SK-N-SH (cell line): ENCODE data around the gene HTR3E. TPM values are rescaled to one million over a fixed set of nuclear protein-coding genes. Genes with fewer than 3 reads are reported as not detected.

ENCODE experiments used
- CTCF ChIA-PET: fragments of 300-600, 350-600 bp; formaldehyde crosslinking; extraction: SDS; loops from one replicate; lab custom pipeline; 2021; lab: Yijun Ruan, JAX
- POLR2A ChIA-PET: fragments of 350-600 bp; sonication (Branson Sonifier 250); formaldehyde crosslinking; extraction: SDS; loops from one replicate; lab custom pipeline; 2020; ENCODE audit warnings: antibody characterized with exemption, inconsistent platforms; lab: Yijun Ruan, JAX
- DNase-seq: peaks from one replicate; pipeline ENCODE4 v3.0.0; 2012
- H2AFZ ChIP-seq: fragments of 200-600 bp; sonication (generic); 2 replicates; pipeline ENCODE4 v1.8.1; 2016; ENCODE audit warnings: antibody characterized with exemption, mild to moderate bottlenecking, low read depth
- H3F3A ChIP-seq: fragments of 200-600 bp; sonication (generic); replicated peaks from 2 replicates; pipeline ENCODE3; 2016; ENCODE audit warnings: antibody characterized with exemption, mild to moderate bottlenecking; ENCODE audit not compliant: insufficient read depth
- H3K27ac ChIP-seq, 2 experiments: fragments of 200-500 bp in 1 of 2; fragments of 200-600 bp in 1 of 2; sonication (Bioruptor generic) in 1 of 2; sonication (generic), shearing (Covaris generic) in 1 of 2; 2 replicates each; pipeline versions ENCODE4 v1.5.1 to v1.6.1; 2014 to 2016; ENCODE audit warnings: low read depth in 2 of 2, inconsistent platforms in 1 of 2, low read length in 1 of 2, mild to moderate bottlenecking in 1 of 2, mixed read lengths in 1 of 2
- H3K27me3 ChIP-seq: fragments of 200-600 bp; sonication (generic), shearing (Covaris generic); 2 replicates; pipeline ENCODE4 v1.6.1; 2016; ENCODE audit warnings: mixed run types; ENCODE audit not compliant: insufficient read depth
- H3K36me3 ChIP-seq, 2 experiments: fragments of 200-500 bp in 1 of 2; fragments of 200-600 bp in 1 of 2; sonication (Bioruptor generic) in 1 of 2; sonication (generic) in 1 of 2; replicated peaks in 1 of 2; 2 replicates each; pipeline versions ENCODE3 to v1.5.1; 2014 to 2016; ENCODE audit warnings: low read length in 1 of 2, mild to moderate bottlenecking in 1 of 2; ENCODE audit not compliant: insufficient read depth in 2 of 2, control insufficient read depth in 1 of 2
- H3K4me1 ChIP-seq, 2 experiments: fragments of 200-500 bp in 1 of 2; fragments of 200-600 bp in 1 of 2; sonication (Bioruptor generic) in 1 of 2; sonication (generic), shearing (Covaris generic) in 1 of 2; 2 replicates each; pipeline versions ENCODE4 v1.5.1 to v1.6.1; 2014 to 2016; ENCODE audit warnings: low read depth in 1 of 2, low read length in 1 of 2, mixed run types in 1 of 2; ENCODE audit not compliant: insufficient read depth in 2 of 2, control insufficient read depth in 1 of 2
- H3K4me2 ChIP-seq: fragments of 200-600 bp; sonication (generic), shearing (Covaris generic); 2 replicates; pipeline ENCODE4 v1.6.1; 2017; ENCODE audit warnings: mixed run types
- H3K4me3 ChIP-seq, 2 experiments: fragments of 200-500 bp in 1 of 2; fragments of 200-600 bp in 1 of 2; sonication (Bioruptor generic) in 1 of 2; sonication (generic), shearing (Covaris generic) in 1 of 2; 2 replicates each; pipeline versions ENCODE4 v1.5.1 to v1.8.1; 2014 to 2016; ENCODE audit warnings: low read depth in 2 of 2, inconsistent platforms in 1 of 2, low read length in 1 of 2, mild to moderate bottlenecking in 1 of 2, mixed read lengths in 1 of 2, moderate library complexity in 1 of 2
- H3K79me2 ChIP-seq: fragments of 200-600 bp; sonication (generic); 2 replicates; pipeline ENCODE4 v1.8.1; 2017; ENCODE audit warnings: mild to moderate bottlenecking; ENCODE audit not compliant: insufficient read depth
- H3K9ac ChIP-seq: fragments of 200-600 bp; sonication (generic); 2 replicates; pipeline ENCODE4 v1.6.1; 2017; ENCODE audit warnings: mixed run types
- H3K9me2 ChIP-seq: fragments of 200-600 bp; sonication (generic); 2 replicates; pipeline ENCODE4 v1.6.1; 2017; ENCODE audit warnings: mixed run types
- H3K9me3 ChIP-seq: fragments of 200-600 bp; sonication (generic); 2 replicates; pipeline ENCODE4 v1.6.1; 2017; ENCODE audit warnings: mixed run types, mild to moderate bottlenecking, moderate library complexity
- H4K20me1 ChIP-seq: fragments of 200-600 bp; sonication (generic); 2 replicates; pipeline ENCODE4 v1.6.1; 2017; ENCODE audit warnings: mild to moderate bottlenecking, mixed run types; ENCODE audit not compliant: insufficient read depth
- CHD2 ChIP-seq: fragments of 150-350 bp; IDR thresholded peaks from 2 replicates; pipeline ENCODE4 v1.6.1; 2018; ENCODE audit warnings: low read length; ENCODE audit not compliant: partially characterized antibody
- FOXJ3 ChIP-seq: sonication (generic); formaldehyde crosslinking; IDR thresholded peaks from 2 replicates; pipeline ENCODE4 v1.5.1; 2020; ENCODE audit warnings: mild to moderate bottlenecking, missing genetic modification reagents
- FOXM1 ChIP-seq: IDR thresholded peaks from 2 replicates; pipeline ENCODE4 v1.4.0; 2012; ENCODE audit warnings: low read depth, mild to moderate bottlenecking
- GABPA ChIP-seq: IDR thresholded peaks from 2 replicates; pipeline ENCODE4 v1.4.0; 2012; ENCODE audit warnings: low read depth, mild to moderate bottlenecking
- GATA2 ChIP-seq: sonication (generic); formaldehyde crosslinking; IDR thresholded peaks from 2 replicates; pipeline ENCODE4 v1.5.0; 2020; ENCODE audit warnings: mild to moderate bottlenecking, missing genetic modification reagents
- MAX ChIP-seq: IDR thresholded peaks from 2 replicates; pipeline ENCODE4 v1.4.0; 2012; ENCODE audit warnings: low read depth
- NFIC ChIP-seq: IDR thresholded peaks from 2 replicates; pipeline ENCODE4 v1.4.0; 2012; ENCODE audit warnings: borderline replicate concordance
- NRF1 ChIP-seq: IDR thresholded peaks from 2 replicates; pipeline ENCODE4 v1.6.1; 2012; ENCODE audit warnings: low read depth, mild to moderate bottlenecking, low read length
- PBX3 ChIP-seq: IDR thresholded peaks from 2 replicates; pipeline ENCODE4; 2012
- POLR2AphosphoS5 ChIP-seq: IDR thresholded peaks from 2 replicates; pipeline ENCODE4 v1.6.1; 2012; ENCODE audit warnings: low read depth, low read length
- RAD21 ChIP-seq: IDR thresholded peaks from 2 replicates; pipeline ENCODE4 v1.6.1; 2012; ENCODE audit warnings: mild to moderate bottlenecking, low read length
- RFX5 ChIP-seq: IDR thresholded peaks from 2 replicates; pipeline ENCODE4 v1.6.1; 2012; ENCODE audit warnings: mild to moderate bottlenecking, improper control_type of control experiment, low read length
- RXRA ChIP-seq: IDR thresholded peaks from 2 replicates; pipeline ENCODE4 v1.4.0; 2012; ENCODE audit warnings: low read depth, mild to moderate bottlenecking, borderline replicate concordance
- SIN3A ChIP-seq: IDR thresholded peaks from 2 replicates; pipeline ENCODE4 v1.6.1; 2012; ENCODE audit warnings: low read depth, mild to moderate bottlenecking, low read length, moderate library complexity, borderline replicate concordance
- SMC3 ChIP-seq: IDR thresholded peaks from 2 replicates; pipeline ENCODE4 v1.6.1; 2012; ENCODE audit warnings: low read depth, low read length, improper control_type of control experiment
- TAF1 ChIP-seq: IDR thresholded peaks from 2 replicates; pipeline ENCODE4 v1.6.1; 2012; ENCODE audit warnings: low read depth, mild to moderate bottlenecking, low read length, moderate library complexity, borderline replicate concordance
- TCF12 ChIP-seq: IDR thresholded peaks from 2 replicates; pipeline ENCODE4 v1.4.0; 2012
- WGBS: methylation state at CpG from one replicate; pipeline ENCODE4 v1.1.6; 2017; ENCODE audit warnings: low lambda C conversion rate; 5-methylcytosine and 5-hydroxymethylcytosine counted together
- polyA plus RNA-seq, 3 experiments: library from polyadenylated mRNA; depleted of rRNA; stranded (reverse); fragments of >200 nt; gene quantifications; 2 replicates each; pipeline ENCODE4 v1.2.3, GENCODE V29; 2012
- TF ChIP-seq, protein P1 (sequence below): fragments of 200-600 bp; sonication (generic); IDR thresholded peaks from 2 replicates; pipeline ENCODE4 v1.6.1; 2017; ENCODE audit warnings: antibody characterized with exemption, mild to moderate bottlenecking, moderate library complexity

Gene HTR3E
- polyA plus RNA-seq, 1 of the 3 experiments (the other 2 are of a cell fraction), result not detected

DNA sequence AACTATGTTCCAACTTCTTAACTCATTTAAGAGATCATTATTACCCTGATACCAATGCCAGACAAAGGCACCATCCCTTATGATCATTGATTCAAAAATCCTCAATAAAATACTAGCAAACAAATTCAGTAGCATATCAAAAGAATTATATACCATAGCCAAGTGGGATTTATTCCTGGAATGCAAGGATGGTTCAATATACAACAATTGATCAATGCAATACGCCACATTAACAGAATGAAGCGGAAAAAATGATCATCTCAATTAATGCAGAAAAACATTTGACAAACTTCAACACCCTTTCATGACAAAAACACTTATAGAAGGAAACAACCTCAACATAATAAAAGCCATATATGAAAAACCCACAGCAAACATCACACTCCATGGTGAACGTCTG, 4.7 kb upstream of the HTR3E start:
- POLR2A ChIA-PET, result no interaction called here
- no peak overlapping the region for H3K9ac ChIP-seq
- H2AFZ ChIP-seq, result no peak overlapping the region
- H3K27ac ChIP-seq, result no peak overlapping the region
- no peaks in the 10 kb centered on the region for H3K79me2 ChIP-seq
- no peak overlapping the region for H3K4me3 ChIP-seq
- TF ChIP-seq SIN3A, result no peak
- no peak for TF ChIP-seq TCF12
- TF ChIP-seq, all 33 proteins: peak for 0
- 31% methylated on average over 3 of the region's 3 CpGs for WGBS
- no peaks in the 10 kb centered on the region for H3F3A ChIP-seq
- H3K4me1 ChIP-seq, result no peaks in the 10 kb centered on the region
- H3K9me2 ChIP-seq, result no peaks in the 10 kb centered on the region
- no peaks in the 10 kb centered on the region for H4K20me1 ChIP-seq
- no peaks in the 10 kb centered on the region for H3K36me3 ChIP-seq
- CTCF ChIA-PET, result no interaction called here
- H3K9me3 ChIP-seq, result no peaks in the 10 kb centered on the region
- no peak for DNase-seq
- no peaks in the 10 kb centered on the region for H3K27me3 ChIP-seq
- no peak overlapping the region for H3K4me2 ChIP-seq

DNA sequence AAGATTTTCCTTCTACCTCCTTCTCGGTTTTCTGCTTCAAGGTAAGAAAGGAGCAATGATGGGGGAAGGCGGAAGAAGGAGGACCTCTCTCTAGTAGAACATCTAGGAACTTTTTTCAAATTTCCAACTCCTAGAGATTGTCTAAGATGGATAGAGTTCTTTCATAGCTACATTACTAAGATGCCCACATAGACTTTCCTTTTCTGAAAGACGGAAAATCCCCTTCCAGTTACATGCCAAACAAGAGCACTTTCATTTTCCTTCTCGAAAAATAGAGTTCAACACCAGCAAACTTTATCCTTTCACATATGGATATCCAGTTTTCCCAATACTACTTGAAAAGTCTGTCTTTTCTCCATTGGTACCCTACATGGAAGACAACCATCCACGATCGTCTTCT, 692 bp downstream of the HTR3E start:
- no peak overlapping the region for H2AFZ ChIP-seq
- TF ChIP-seq RAD21, result no peak
- no peak for TF ChIP-seq RFX5
- TF ChIP-seq GATA2 (CRISPR knock-in tag), result no peak
- TF ChIP-seq NRF1, result no peak
- TF ChIP-seq MAX, result no peak
- no peak for TF ChIP-seq SMC3
- TF ChIP-seq FOXJ3 (CRISPR knock-in tag), result no peak
- no peak overlapping the region for H3K4me2 ChIP-seq
- no peak overlapping the region for H3K4me3 ChIP-seq
- H3K4me1 ChIP-seq, result no peaks in the 10 kb centered on the region
- H3F3A ChIP-seq, result no peaks in the 10 kb centered on the region
- no peaks in the 10 kb centered on the region for H3K9me3 ChIP-seq
- WGBS, result 29% methylated on average over 6 of the region's 6 CpGs
- H3K9me2 ChIP-seq, result no peaks in the 10 kb centered on the region
- H3K36me3 ChIP-seq, result no peaks in the 10 kb centered on the region
- CTCF ChIA-PET, result interaction anchor here (0.7 kb wide), 1 partner anchor 19 kb away, joined by 3 read pairs; no protein-coding TSS in a partner anchor
- POLR2A ChIA-PET, result no interaction called here
- no peak overlapping the region for H3K9ac ChIP-seq
- no peak for DNase-seq
- no peaks in the 10 kb centered on the region for H4K20me1 ChIP-seq
- H3K79me2 ChIP-seq, result no peaks in the 10 kb centered on the region
- H3K27ac ChIP-seq, result no peak overlapping the region
- H3K27me3 ChIP-seq, result no peaks in the 10 kb centered on the region

DNA sequence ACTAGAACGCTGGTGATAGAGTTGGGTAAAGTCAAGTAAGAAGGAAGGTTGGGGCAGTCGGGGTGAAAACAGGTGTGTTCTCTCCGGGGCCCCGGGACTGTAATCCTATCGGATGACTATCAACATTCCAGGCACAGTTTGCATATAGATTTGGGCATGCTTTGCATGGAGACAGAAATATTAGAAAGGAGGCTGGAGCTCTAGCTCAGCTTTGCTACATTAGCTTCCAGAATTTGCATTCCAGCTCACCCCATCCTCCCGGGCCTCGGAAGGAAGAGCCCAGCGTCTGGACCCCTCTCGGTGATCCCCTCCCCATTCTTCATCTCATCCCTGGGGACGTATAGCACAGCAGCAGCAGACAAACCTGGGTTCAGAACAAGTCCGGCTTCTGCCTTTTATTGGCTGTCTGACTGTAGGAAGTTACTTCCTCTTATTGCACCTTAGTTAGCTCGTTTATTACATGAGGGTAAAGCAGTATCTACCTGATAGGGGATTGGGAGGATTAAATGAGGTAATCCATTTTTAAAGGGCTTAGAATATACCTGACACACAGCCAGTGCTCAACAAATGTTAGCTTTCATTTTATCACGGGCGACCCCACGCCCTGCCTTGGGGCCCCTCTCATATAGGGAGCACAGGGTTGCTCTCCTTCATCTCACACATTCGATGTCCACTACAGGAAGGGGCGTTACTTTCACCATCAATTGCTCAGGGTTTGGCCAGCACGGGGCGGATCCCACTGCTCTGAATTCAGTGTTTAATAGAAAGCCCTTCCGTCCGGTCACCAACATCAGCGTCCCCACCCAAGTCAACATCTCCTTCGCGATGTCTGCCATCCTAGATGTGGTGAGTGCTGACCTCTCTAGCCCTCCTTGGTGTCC, 3.2 kb downstream of the HTR3E start:
- no peaks in the 10 kb centered on the region for H3K4me1 ChIP-seq
- 58% methylated on average over 24 of the region's 24 CpGs for WGBS
- H3K9ac ChIP-seq, result no peak overlapping the region
- H3F3A ChIP-seq, result no peaks in the 10 kb centered on the region
- H3K36me3 ChIP-seq, result no peaks in the 10 kb centered on the region
- CTCF ChIA-PET, result interaction anchor here (0.5 to 2.0 kb wide), 2 partner anchors 35 to 49 kb away, joined by 4 to 5 read pairs; partner anchors contain the start of gene EIF2B5
- no peaks in the 10 kb centered on the region for H4K20me1 ChIP-seq
- no peaks in the 10 kb centered on the region for H3K9me3 ChIP-seq
- H2AFZ ChIP-seq, result no peak overlapping the region
- no peaks in the 10 kb centered on the region for H3K9me2 ChIP-seq
- POLR2A ChIA-PET, result no interaction called here
- DNase-seq, result no peak
- no peaks in the 10 kb centered on the region for H3K79me2 ChIP-seq
- H3K27ac ChIP-seq, result no peak overlapping the region
- H3K4me2 ChIP-seq, result no peak overlapping the region
- H3K27me3 ChIP-seq, result no peaks in the 10 kb centered on the region
- no peak overlapping the region for H3K4me3 ChIP-seq
- TF ChIP-seq NFIC, result no peak
- no peak for TF ChIP-seq TAF1
- no peak for TF ChIP-seq GABPA
- TF ChIP-seq PBX3, result no peak
- no peak for TF ChIP-seq GATA2 (CRISPR knock-in tag)
- TF ChIP-seq FOXM1, result no peak
- no peak for TF ChIP-seq RXRA
- no peak for TF ChIP-seq POLR2AphosphoS5
- no peak for TF ChIP-seq CHD2
- TF ChIP-seq, protein P1, sequence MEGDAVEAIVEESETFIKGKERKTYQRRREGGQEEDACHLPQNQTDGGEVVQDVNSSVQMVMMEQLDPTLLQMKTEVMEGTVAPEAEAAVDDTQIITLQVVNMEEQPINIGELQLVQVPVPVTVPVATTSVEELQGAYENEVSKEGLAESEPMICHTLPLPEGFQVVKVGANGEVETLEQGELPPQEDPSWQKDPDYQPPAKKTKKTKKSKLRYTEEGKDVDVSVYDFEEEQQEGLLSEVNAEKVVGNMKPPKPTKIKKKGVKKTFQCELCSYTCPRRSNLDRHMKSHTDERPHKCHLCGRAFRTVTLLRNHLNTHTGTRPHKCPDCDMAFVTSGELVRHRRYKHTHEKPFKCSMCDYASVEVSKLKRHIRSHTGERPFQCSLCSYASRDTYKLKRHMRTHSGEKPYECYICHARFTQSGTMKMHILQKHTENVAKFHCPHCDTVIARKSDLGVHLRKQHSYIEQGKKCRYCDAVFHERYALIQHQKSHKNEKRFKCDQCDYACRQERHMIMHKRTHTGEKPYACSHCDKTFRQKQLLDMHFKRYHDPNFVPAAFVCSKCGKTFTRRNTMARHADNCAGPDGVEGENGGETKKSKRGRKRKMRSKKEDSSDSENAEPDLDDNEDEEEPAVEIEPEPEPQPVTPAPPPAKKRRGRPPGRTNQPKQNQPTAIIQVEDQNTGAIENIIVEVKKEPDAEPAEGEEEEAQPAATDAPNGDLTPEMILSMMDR, result no peak
